ENCODE data around the gene PRAME.

- TF ChIP-seq CTCF (IDR thresholded peaks at IDR 0.05) (no peak), POLR2AphosphoS5 (IDR thresholded peaks at IDR 0.05) (no peak), POLR2A (IDR thresholded peaks at IDR 0.05) (no peak)
Measured at GRCh38 chr22:22508274-22509176, 50.5 kb downstream of the PRAME start, which contains the start of gene ZNF280B.

Data from breast epithelium (tissue), 3 donors.